Measurements from ENCODE around the gene UBA5.
A peak's percentile ranks its signal among the peaks of the same experiment; 100 is the strongest.
"Not testable (repeated sequence)": the region's sequence is repeated elsewhere in the genome, so short reads cannot be mapped to it uniquely, and the experiment has no call there.

UBA5 gene

GRCh38 chr3:132660052-132660810 is at the start of gene UBA5:
TSS of gene UBA5 (plus strand) at chr3:132660329. CDS start at chr3:132660538, 209 bp downstream.
- DNase-seq (ENCODE audit: low spot score) = peak; percentile 73

- not testable (repeated sequence) for DNase-seq (ENCODE audit: low spot score)
Measured at GRCh38 chr3:132615301-132615700, 44.8 kb upstream of the UBA5 start.

- DNase-seq (ENCODE audit: low spot score) = no peak
Measured at GRCh38 chr3:132615881-132616280, 44.2 kb upstream of the UBA5 start.

- DNase-seq (ENCODE audit: low spot score) = no peak
Measured at GRCh38 chr3:132616780-132617179, 43.3 kb upstream of the UBA5 start.

- no peak for DNase-seq (ENCODE audit: low spot score)
Measured at GRCh38 chr3:132622148-132622547, 38.0 kb upstream of the UBA5 start.

GRCh38 chr3:132622761-132623160 is 37.4 kb upstream of the UBA5 start:
- no peak for DNase-seq (ENCODE audit: low spot score)

GRCh38 chr3:132623646-132624045 is 36.5 kb upstream of the UBA5 start:
- DNase-seq (ENCODE audit: low spot score) = no peak

- no peak for DNase-seq (ENCODE audit: low spot score)
Measured at GRCh38 chr3:132624790-132625189, 35.3 kb upstream of the UBA5 start.

- DNase-seq (ENCODE audit: low spot score) = no peak
Measured at GRCh38 chr3:132625613-132626012, 34.5 kb upstream of the UBA5 start.

- DNase-seq (ENCODE audit: low spot score) = no peak
Measured at GRCh38 chr3:132626955-132627354, 33.2 kb upstream of the UBA5 start.

GRCh38 chr3:132628157-132628556 is 32.0 kb upstream of the UBA5 start:
- no peak for DNase-seq (ENCODE audit: low spot score)

- peak; percentile 45 for DNase-seq (ENCODE audit: low spot score)
Measured at GRCh38 chr3:132629928-132630327, 30.2 kb upstream of the UBA5 start.

GRCh38 chr3:132630612-132631011 is 29.5 kb upstream of the UBA5 start:
- DNase-seq (ENCODE audit: low spot score) = no peak

- no peak for DNase-seq (ENCODE audit: low spot score)
Measured at GRCh38 chr3:132635052-132635451, 25.1 kb upstream of the UBA5 start.

GRCh38 chr3:132637590-132637989 is 22.5 kb upstream of the UBA5 start:
- DNase-seq (ENCODE audit: low spot score) = peak; percentile 17

GRCh38 chr3:132638706-132639105 is 21.4 kb upstream of the UBA5 start:
- no peak for DNase-seq (ENCODE audit: low spot score)

GRCh38 chr3:132641427-132641826 is 18.7 kb upstream of the UBA5 start:
- not testable (repeated sequence) for DNase-seq (ENCODE audit: low spot score)

GRCh38 chr3:132641837-132642538 is 18.1 kb upstream of the UBA5 start:
- peak; percentile 42 for DNase-seq (ENCODE audit: low spot score)

GRCh38 chr3:132642539-132642847 is 17.6 kb upstream of the UBA5 start:
- DNase-seq (ENCODE audit: low spot score) = no peak

GRCh38 chr3:132643366-132643765 is 16.8 kb upstream of the UBA5 start:
- DNase-seq (ENCODE audit: low spot score) = no peak

- DNase-seq (ENCODE audit: low spot score) = no peak
Measured at GRCh38 chr3:132645058-132645457, 15.1 kb upstream of the UBA5 start.

- no peak for DNase-seq (ENCODE audit: low spot score)
Measured at GRCh38 chr3:132650153-132650552, 10.0 kb upstream of the UBA5 start.

- DNase-seq (ENCODE audit: low spot score) = no peak
Measured at GRCh38 chr3:132652640-132653270, 7.4 kb upstream of the UBA5 start.
